Neural progenitor cell (in vitro differentiated cells): ENCODE measurements around the gene BCL10.

Source experiments
- CTCF ChIP-seq: fragments of 200-600 bp; sonication (generic); IDR thresholded peaks from 2 replicates; pipeline ENCODE4 v1.5.1; 2017; ENCODE audit warnings: antibody characterized with exemption, mild to moderate bottlenecking
- EZH2 ChIP-seq: fragments of 200-600 bp; sonication (generic); IDR thresholded peaks from 2 replicates; pipeline ENCODE4 v1.6.1; 2017; ENCODE audit warnings: antibody characterized with exemption, mild to moderate bottlenecking, moderate library complexity
- EZH2phosphoT487 ChIP-seq: fragments of 200-600 bp; sonication (generic); IDR thresholded peaks from 2 replicates; pipeline ENCODE4 v1.6.1; 2017; ENCODE audit warnings: antibody characterized with exemption

GRCh38 chr1:85322655-85323054, 46.2 kb upstream of the BCL10 start:
- TF ChIP-seq EZH2phosphoT487, result no peak
- TF ChIP-seq CTCF, result no peak
- TF ChIP-seq EZH2, result no peak
